ENCODE measurements around the gene TMEM183A.

The TMEM183A gene

DNA sequence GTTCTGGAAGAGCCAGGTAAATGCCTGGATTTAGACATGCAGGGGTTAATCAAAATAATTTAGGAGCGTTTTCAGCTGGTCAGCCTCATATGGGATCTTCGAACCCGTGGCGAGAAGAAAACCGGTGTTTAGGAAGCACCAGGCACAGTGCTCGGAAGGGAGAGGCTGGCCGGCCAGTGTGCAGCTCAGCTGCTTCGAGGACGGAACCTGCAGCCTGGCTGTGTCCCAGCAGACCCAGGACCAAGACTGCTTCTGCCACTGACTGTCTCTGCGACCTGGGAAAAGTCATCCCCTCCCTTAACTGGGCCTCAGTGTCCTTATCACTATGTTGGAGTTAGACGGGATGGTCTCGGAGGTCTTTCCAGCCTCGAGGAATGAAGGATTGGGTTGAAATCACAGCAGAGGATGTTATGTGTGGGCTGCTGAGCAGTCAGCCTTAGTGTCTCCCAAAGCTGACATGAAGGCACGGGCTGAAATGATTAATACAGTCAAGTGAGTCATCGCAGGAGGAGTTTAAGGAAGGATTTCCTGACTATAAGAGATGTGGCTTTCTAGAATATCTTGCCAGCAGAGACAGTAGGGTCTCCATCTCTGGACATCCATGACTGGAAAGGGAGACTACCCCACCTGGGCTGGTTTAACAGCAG is 39.9 kb downstream of the TMEM183A start:
- Histone ChIP-seq H3K27me3 (ENCODE audit: low read length) (no peaks in the 10 kb centered on the region), H3K4me2 (ENCODE audit: low read depth, low read length, poor library complexity, severe bottlenecking) (no peak overlapping the region), H4K20me1 (ENCODE audit: low read depth, low read length) (no peaks in the 10 kb centered on the region), H3K4me3 (ENCODE audit: insufficient read depth, low read length, poor library complexity, severe bottlenecking) (no peak overlapping the region), H3K9ac (ENCODE audit: low read length) (no peak overlapping the region), H3K9me3 (ENCODE audit: insufficient read depth, low read length) (no peaks in the 10 kb centered on the region), H3K79me2 (ENCODE audit: insufficient read depth, low read length) (no peaks in the 10 kb centered on the region), H3K36me3 (ENCODE audit: low read length) (no peaks in the 10 kb centered on the region), H2AFZ (ENCODE audit: low read depth, low read length, severe bottlenecking) (no peak overlapping the region), H3K27ac (ENCODE audit: low read depth, low read length) (no peak overlapping the region), H3K9me2 (replicated peaks; ENCODE audit: insufficient read depth, low read length) (no peaks in the 10 kb centered on the region), H3F3A (ENCODE audit: insufficient read depth) (no peaks in the 10 kb centered on the region)
- no peak for TF ChIP-seq EZH2phosphoT487 (conservative IDR thresholded peaks at IDR 0.05; ENCODE audit: low read length)
- TF ChIP-seq CTCF (IDR thresholded peaks at IDR 0.05; ENCODE audit: insufficient read depth, low read length, poor library complexity, severe bottlenecking) = no peak

DNA sequence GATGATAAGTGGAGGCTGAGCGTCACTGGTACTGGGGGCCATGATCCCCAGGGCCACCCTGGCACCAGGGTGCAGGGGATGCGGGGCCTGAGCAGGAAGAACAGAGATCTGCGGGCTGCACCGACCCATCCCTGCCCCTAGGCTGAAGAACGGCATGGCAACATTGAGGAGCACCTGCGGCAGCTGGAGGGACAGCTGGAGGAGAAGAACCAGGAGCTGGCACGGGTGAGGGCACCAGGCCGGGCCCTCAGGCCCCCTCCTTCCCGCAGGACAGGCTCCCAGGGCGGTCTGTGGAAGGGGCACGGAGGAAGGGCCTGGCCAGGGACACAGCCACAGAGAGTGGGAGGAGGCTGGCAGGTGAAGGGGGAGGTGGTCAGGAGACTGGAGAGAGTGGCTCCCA is 40.9 kb downstream of the TMEM183A start:
- H3F3A ChIP-seq (ENCODE audit: insufficient read depth) = no peaks in the 10 kb centered on the region
- H3K4me2 ChIP-seq (ENCODE audit: low read depth, low read length, poor library complexity, severe bottlenecking) = no peak overlapping the region
- H3K9me2 ChIP-seq (replicated peaks; ENCODE audit: insufficient read depth, low read length) = no peaks in the 10 kb centered on the region
- H4K20me1 ChIP-seq (ENCODE audit: low read depth, low read length) = no peaks in the 10 kb centered on the region
- H3K79me2 ChIP-seq (ENCODE audit: insufficient read depth, low read length) = no peaks in the 10 kb centered on the region
- H3K4me3 ChIP-seq (ENCODE audit: insufficient read depth, low read length, poor library complexity, severe bottlenecking) = no peak overlapping the region
- no peak overlapping the region for H3K27ac ChIP-seq (ENCODE audit: low read depth, low read length)
- H3K9me3 ChIP-seq (ENCODE audit: insufficient read depth, low read length) = no peaks in the 10 kb centered on the region
- no peak overlapping the region for H3K9ac ChIP-seq (ENCODE audit: low read length)
- no peak overlapping the region for H2AFZ ChIP-seq (ENCODE audit: low read depth, low read length, severe bottlenecking)
- H3K27me3 ChIP-seq (ENCODE audit: low read length) = no peaks in the 10 kb centered on the region
- TF ChIP-seq EZH2phosphoT487 (conservative IDR thresholded peaks at IDR 0.05; ENCODE audit: low read length) (no peak), CTCF (IDR thresholded peaks at IDR 0.05; ENCODE audit: insufficient read depth, low read length, poor library complexity, severe bottlenecking) (no peak)
- no peaks in the 10 kb centered on the region for H3K36me3 ChIP-seq (ENCODE audit: low read length)

- no peaks in the 10 kb centered on the region for H3K36me3 ChIP-seq (ENCODE audit: low read length)
- TF ChIP-seq CTCF (IDR thresholded peaks at IDR 0.05; ENCODE audit: insufficient read depth, low read length, poor library complexity, severe bottlenecking) (no peak), EZH2phosphoT487 (conservative IDR thresholded peaks at IDR 0.05; ENCODE audit: low read length) (no peak)
- H2AFZ ChIP-seq (ENCODE audit: low read depth, low read length, severe bottlenecking) = no peak overlapping the region
- H3K27me3 ChIP-seq (ENCODE audit: low read length) = no peaks in the 10 kb centered on the region
- H3K4me2 ChIP-seq (ENCODE audit: low read depth, low read length, poor library complexity, severe bottlenecking) = no peak overlapping the region
- no peaks in the 10 kb centered on the region for H3K9me3 ChIP-seq (ENCODE audit: insufficient read depth, low read length)
- H3K9me2 ChIP-seq (replicated peaks; ENCODE audit: insufficient read depth, low read length) = no peaks in the 10 kb centered on the region
- H3K27ac ChIP-seq (ENCODE audit: low read depth, low read length) = no peak overlapping the region
- H3K9ac ChIP-seq (ENCODE audit: low read length) = no peak overlapping the region
- no peak overlapping the region for H3K4me3 ChIP-seq (ENCODE audit: insufficient read depth, low read length, poor library complexity, severe bottlenecking)
- no peaks in the 10 kb centered on the region for H4K20me1 ChIP-seq (ENCODE audit: low read depth, low read length)
- H3K79me2 ChIP-seq (ENCODE audit: insufficient read depth, low read length) = no peaks in the 10 kb centered on the region
- no peaks in the 10 kb centered on the region for H3F3A ChIP-seq (ENCODE audit: insufficient read depth)
Measured at GRCh38 chr1:203048555-203049051, 41.4 kb downstream of the TMEM183A start.
